Suppressor macrophage treated with lipopolysaccharide for 1 hour (primary cell): ENCODE data around the gene SCTR.
"Not testable (repeated sequence)": the region's sequence is repeated elsewhere in the genome, so short reads cannot be mapped to it uniquely, and the experiment has no call there.

Experiments used
- DNase-seq, 3 donors: peaks; one replicate each; pipeline ENCODE4 v3.0.0-alpha.2; 2020 to 2022

The SCTR gene

GRCh38 chr2:119426801-119427395 lies 97.4 kb downstream of the SCTR start:
- peak; percentile 39 to 44 (median 42) for DNase-seq

- DNase-seq = no peak
Observed at GRCh38 chr2:119426396-119426675, 97.9 kb downstream of the SCTR start.

DNA sequence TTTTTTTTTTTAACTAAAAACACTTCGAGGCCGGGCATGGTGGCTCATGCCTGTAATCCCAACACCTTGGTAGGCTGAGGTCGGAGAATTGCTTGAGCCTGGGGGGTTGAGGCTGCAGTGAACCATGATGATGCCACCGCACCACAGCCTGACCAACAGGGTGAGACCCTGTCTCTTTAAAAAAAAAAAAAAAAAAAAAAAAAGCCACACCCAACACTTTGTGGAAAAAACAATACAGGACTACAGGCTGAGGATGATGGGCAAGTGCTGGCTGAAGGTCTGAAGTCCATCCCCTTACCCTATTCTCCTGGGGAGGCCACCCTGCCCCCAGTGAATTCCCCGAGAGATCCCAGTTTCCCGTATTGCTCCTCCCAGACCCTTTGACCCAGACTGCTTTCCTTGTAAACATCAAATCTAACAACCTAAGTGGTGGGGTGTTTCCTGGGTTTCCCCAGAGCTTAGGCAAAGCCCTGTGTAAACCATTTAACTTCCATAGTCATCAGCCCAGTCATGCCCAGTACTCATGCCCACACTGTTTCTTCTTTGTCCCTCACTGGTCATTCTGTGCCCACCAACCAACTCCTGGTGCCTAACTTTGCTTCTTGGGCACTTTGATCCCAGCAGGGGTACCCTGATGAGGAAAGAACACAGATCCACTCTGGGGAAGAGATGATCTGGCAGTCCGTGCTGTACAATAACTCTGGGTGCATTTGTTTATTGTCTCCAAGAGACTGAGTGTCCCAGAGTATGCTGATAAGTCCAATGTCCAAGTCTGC lies 98.5 kb downstream of the SCTR start:
- peak; percentile 67 to 75 (median 68) for DNase-seq

- no peak for DNase-seq
Observed at GRCh38 chr2:119425119-119425405, 99.2 kb downstream of the SCTR start.

- no peak for DNase-seq
Observed at GRCh38 chr2:119424284-119425118, 99.8 kb downstream of the SCTR start.

DNA sequence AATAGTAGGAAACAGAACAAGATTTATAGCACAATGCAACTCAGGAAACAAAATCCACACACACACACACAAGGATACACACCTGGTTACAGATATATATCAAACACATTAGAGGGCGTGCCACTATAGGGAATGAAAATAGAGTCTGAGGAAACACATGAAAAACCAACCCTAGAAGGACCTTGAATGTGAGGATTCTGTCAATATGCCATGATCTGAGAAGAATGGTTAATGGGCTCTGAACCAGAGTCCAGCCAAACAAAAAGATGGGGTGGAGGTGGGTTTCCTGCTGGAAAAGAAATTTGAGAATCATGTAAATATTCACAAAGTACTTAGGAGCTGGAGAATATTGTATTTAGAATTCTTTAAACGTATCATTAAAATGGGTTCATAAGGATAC lies 100.5 kb downstream of the SCTR start:
- no peak for DNase-seq

DNA sequence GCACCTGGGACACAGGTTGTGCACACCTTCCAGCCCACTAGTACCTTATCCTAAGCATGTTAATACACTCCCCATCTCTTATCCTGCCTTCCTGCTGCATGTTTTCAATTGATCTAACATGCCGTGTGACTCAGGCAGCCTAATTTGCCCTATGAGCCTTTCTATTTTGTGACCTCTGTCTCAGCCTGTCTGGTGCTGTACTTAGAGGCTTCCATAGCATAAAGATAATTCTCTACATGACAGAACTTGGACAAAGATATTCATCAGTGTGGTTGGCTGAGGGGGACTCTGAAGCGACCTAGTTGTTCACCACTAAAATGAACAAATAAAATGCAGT lies 101.2 kb downstream of the SCTR start:
- DNase-seq = no peak

DNA sequence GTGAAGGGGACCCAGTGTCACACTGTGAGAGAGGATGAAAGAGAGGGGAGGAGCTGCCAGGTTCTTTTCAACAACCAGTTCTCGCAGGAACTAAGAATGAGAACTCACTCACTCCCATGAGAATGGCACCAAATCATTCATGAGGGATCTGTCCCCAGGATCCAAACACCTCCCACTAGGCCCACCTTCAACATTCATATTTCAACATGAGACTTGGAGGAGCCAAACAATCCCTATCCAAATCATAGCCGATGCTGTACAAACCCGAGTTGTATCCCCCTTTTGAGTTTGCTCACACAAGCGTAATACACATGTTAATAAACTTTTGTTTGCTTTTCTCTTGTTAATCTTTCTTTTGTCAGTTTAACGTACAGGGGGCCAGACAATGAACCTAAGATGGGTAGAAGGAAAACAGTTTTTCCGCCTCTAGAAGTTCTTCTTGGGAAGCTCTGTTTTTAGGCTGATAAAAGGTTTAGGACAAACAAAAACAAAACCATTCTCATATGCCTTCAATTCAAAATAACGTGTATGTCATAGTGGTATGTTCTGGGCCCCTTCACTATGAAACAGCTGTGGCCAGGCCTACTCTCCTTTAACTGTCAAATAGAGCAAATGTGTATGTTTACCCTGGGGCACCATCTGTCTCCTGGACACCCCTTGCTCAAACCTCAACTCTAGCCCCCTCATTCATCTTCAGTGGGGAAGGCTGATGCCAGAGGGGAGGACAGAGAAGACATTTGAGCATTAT lies 101.7 kb downstream of the SCTR start:
- no peak for DNase-seq

DNA sequence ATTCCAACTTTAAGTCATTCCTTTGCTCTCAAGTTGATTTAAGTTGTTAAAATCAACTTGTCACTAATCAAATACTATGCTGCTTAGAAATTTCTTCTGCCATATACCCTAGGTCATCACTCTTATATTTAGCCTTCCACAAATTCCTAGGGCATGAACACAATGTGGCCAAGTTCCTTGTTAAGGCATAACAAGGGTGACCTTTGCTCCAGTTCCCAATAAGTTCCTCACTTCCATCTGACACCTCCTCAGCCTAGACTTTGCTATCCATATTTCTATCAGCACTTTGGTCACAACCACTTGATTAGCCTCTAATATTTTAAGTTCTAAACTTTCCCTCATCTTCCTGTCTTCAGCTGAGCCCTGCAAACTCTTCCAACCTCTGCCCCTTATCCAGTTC lies 102.5 kb downstream of the SCTR start:
- no peak for DNase-seq

GRCh38 chr2:119421304-119421703 lies 103.0 kb downstream of the SCTR start:
- DNase-seq = no peak

DNA sequence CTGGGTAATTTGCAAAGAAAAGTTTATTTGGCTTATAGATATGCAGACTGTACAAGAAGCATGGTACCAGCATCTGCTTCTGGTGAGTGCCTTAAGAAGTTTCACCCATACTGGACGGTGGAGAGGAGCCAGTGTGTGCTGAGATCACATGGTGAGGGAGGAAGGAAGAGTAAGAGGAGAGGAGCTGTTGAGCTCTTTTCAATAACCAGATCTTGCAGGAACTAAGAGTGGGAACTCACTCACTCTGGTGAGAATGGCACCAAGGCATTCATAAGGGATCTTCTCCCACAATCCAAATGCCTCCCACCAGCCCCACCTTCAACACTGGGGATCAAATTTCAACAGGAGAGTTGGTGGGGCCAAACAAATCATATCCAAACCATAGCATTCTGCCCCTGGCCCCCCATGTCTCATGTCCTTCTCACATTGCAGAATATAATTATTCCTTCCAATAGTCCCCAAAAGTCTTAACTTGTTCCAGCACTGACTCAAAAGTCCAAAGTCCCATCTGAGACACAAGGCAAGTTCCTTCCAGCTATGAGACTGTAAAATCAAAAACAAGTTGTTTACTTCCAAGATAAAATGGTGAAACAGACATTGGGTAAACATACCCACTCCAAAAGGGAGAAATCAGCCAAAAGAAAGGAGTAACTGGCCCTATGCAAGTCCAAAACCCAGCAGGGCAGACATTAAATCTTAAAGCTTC lies 104.3 kb downstream of the SCTR start:
- no peak for DNase-seq

GRCh38 chr2:119419065-119419464 lies 105.2 kb downstream of the SCTR start:
- DNase-seq = no peak

- no peak for DNase-seq
Observed at GRCh38 chr2:119417908-119418307, 106.4 kb downstream of the SCTR start.

GRCh38 chr2:119416299-119416923 lies 107.9 kb downstream of the SCTR start:
- no peak for DNase-seq

- no peak for DNase-seq
Observed at GRCh38 chr2:119415630-119416029, 108.7 kb downstream of the SCTR start.

- DNase-seq = no peak
Observed at GRCh38 chr2:119414894-119415293, 109.4 kb downstream of the SCTR start.

DNA sequence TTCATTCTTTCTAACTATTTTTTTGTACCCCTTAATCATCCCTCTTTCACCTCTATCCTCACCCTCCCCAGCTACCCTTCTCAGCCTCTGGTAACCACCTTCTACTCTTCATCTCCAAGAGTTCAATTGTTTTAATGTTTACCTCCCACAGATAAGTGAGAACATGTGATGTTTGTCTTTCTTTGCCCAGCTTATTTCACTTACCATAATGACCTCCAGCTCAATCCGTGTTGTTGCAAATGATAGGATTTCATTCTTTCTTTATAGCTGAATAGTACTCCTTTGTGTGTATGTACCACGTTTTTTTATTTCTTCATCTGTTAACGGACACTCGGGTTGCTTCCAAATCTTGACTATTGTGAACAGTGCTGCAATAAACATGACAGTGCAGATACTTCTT lies 114.8 kb downstream of the SCTR start:
- DNase-seq = no peak

DNA sequence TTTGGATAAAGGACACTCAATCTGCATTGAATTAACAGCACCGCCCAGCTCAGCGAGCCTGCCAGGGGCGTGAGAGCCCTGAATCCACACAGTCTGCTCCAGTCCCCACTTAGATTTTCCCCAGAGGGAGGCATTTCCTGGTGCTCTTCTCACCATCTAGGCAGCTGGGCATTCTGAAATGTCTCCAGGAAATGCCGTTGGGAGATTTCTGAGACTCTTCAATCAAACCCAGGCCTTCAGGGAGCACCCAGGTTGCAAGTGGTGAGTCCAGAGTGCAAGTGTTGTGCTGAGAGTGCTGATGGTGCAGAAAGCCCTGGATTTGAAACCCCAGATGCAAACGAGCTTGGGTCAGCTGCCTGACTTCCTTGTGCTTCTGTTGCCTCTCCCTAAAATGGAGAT lies 116.1 kb downstream of the SCTR start:
- DNase-seq = peak in 1 of 3 donors; percentile 45

- peak; percentile 71 to 82 (median 74) for DNase-seq
Observed at GRCh38 chr2:119407430-119408220, 116.7 kb downstream of the SCTR start.

DNA sequence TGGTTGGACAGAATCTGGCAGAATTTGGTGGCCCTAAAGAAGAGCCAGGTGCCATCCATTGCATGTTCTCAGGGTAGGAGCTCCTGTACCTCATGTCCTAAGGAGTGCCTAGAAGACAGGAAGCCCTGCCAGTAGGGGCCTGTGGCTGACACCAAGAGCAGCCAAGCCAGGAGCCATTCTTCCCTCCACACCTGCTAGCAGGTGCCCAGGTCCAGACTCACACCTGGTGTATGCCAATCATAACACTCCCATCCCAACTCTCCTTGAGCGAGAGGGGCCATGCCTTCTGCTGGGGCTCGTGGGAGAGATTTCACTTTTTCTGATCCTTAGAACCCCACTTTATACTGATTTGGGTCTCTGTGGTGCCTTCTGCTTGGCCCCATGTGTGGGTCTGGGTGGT lies 119.1 kb downstream of the SCTR start:
- DNase-seq = no peak

DNA sequence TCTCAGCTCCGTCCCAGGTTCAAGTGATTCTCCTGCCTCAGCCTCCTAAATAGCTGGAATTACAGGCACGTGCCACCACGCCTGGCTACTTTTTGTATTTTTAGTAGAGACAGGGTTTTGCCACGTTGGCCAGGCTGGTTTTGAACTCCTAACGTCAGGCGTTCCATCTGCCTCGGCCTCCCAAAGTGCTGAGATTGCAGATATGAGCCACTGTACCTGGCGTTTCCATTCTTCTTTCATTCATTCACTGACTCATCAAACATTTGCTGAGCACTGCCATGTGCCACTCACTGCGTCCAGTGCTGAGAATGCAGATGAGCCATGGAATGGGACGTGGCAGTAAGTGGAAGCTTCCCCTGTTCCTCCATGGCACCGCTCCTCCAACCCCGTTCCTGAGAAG lies 120.7 kb downstream of the SCTR start:
- not testable (repeated sequence) for DNase-seq
